D721Med (cell line): ENCODE data around the gene ZC3H12D.

Experiments
- DNase-seq: peaks from one replicate; pipeline ENCODE4 v3.0.0; 2011; ENCODE audit warnings: low spot score; ENCODE audit not compliant: insufficient read length
- FAIRE-seq: peaks from 2 replicates; lab custom pipeline; 2011; peaks lifted over from hg19 to GRCh38; lab: Jason Lieb, UNC
- CTCF ChIP-seq: IDR thresholded peaks from 2 replicates; pipeline ENCODE4 v1.5.1; 2012; ENCODE audit warnings: mild to moderate bottlenecking, control low read depth; ENCODE audit not compliant: insufficient read depth; ENCODE audit errors: missing control alignments

The ZC3H12D gene

DNA sequence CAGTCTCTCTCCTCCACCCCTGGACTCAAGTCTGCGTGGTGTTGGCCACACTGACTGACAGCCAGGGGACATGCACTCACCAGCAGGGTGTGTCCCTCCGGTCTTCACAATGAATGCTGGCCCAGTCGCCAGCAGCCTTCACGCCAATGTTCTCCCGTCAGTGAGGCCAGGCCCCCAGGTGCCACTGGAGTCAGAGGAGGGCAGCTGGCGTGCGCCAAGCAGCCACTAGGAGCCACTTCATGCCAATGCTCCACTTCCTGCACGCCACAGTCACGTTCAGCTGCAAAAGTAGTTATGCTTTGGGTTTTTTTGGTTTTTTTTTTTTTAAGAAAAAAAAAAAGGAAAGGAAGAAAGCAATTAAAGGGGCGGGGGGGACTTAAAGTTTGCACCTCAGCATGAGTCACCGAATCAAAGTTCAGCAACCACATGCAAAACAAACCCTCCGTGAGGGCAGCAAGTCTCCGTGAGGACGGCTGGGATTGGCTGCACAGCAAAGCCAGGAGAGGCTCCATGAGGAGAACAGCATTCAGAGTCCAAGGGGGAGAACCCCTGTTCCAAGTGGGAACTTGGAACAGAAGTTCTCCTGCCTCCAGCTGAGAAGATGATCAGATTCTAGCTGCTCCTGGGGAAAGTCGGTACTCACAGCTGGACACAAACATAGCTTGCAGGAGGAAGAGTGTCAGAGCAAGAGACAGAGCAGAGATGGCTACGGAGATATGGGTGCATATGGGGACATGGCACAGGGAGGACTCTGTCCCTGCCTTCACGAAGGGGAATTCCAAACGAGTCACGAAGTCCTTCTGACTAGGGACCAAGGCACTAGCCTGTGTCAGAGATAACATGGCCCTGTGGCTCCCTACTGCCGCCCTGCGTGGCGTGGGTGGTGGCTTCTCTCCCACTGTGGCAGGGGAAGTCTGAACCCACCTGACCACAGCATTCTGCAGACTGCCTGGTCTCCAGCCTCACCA, at the start of gene ZC3H12D:
ZC3H12D (minus strand) TSS at position 282 of the 968 bp plus-strand sequence. CDS start 10,471 bp downstream, outside the sequence.
- no peak for TF ChIP-seq CTCF
- FAIRE-seq (no peak), DNase-seq (no peak)

GRCh38 chr6:149529650-149530049, 44.8 kb upstream of the ZC3H12D start:
- no peak for FAIRE-seq
- DNase-seq, result no peak
- no peak for TF ChIP-seq CTCF

DNA sequence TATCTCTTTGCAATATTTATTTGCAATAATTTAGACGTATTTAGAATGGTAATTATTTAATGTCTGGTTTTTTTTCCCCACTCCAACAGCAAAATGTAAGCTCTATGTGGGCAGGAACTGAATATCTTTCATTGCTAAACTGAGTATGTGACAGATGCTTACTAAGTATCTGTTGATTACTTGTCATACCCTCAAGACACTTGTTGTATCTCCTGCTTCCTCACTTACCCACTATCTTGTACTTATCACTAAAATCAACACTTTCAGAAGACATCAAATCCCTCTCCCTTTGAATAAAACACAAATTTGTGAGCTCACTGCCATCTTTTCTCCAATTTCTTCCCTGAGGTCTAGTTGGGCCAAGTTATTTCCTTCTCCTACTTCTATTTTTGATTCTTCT, 30.7 kb upstream of the ZC3H12D start:
- DNase-seq (no peak), FAIRE-seq (no peak)

GRCh38 chr6:149513915-149514314, 29.1 kb upstream of the ZC3H12D start:
- no peak for DNase-seq
- TF ChIP-seq CTCF, result no peak
- FAIRE-seq, result no peak

More for the DNA sequence above, 30.7 kb upstream of the ZC3H12D start:
- TF ChIP-seq CTCF, result no peak

- no peak for TF ChIP-seq CTCF
- DNase-seq, result no peak
- FAIRE-seq, result no peak
Observed at GRCh38 chr6:149510793-149511512, 26.1 kb upstream of the ZC3H12D start.

DNA sequence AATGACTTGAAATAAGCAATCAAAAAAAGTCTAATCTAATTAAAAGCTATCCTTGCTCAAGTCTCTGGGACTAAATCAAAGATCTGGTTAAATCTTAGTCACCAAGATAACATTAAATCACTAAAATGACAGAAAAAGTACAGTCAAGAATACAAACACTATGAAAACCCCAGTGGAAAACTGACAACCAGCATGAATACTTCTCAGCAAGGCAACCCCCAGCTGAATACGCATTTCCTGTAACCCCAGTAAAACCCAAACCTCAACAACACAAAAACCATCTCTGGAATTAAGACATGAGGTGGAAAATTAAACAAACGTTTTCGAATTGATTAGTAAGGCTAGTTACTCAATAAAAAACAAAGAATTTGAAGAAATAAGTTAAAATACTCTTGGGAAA, 23.7 kb upstream of the ZC3H12D start:
- no peak for FAIRE-seq
- DNase-seq, result no peak
- no peak for TF ChIP-seq CTCF
